Ramos (cell line): ENCODE measurements around the gene PPM1M.

Experiments used
- in situ Hi-C: fragments of 300-500 bp; cut with MboI; formaldehyde crosslinking; loops from one replicate; pipeline ENCODE4 v1.14.3; 2022; ENCODE audit warnings: low sequenced_read_pairs; ENCODE audit not compliant: unreplicated experiment

Gene PPM1M

DNA sequence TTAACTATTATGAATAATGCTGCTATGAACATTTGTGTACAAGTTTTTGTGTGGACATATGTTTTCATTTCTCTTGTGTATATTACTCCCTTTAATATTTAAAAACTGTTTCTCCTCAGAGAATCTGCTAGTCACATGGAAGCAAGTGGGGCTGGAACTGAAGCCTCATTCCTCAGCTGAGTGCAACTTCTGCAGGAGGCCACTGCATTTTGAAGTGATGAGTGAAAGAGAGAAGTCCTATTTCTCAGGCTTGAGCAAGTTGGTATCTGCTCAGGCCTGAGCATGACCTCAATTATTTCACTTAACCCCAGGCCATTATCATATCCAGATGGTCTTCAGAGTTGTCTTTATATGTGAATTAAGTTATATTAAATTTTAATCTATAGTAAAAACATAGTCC is 31.7 kb upstream of the PPM1M start:
- in situ Hi-C loops = no loop called here

- in situ Hi-C loops = no loop called here
Measured at GRCh38 chr3:52215351-52215750, 30.2 kb upstream of the PPM1M start.

GRCh38 chr3:52216585-52217408 is 28.8 kb upstream of the PPM1M start:
- in situ Hi-C loops = no loop called here

DNA sequence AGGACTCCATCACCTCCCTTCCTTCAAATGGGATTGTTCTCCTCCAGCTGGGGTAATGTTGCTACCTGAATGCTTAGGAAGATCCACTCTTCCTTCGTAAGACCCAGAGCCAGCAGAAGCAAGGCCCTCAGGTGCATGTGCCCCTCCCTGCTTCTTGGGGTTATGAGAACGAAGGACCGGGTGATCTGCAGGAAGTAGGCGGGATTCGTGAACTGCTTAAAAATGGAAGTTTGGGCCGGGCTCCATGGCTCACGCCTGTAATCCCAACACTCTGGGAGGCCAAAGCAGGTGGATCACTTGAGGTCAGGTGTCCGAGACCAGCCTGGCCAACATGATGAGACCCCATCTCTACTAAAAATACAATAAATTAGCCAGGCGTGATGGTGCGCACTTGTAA is 28.2 kb upstream of the PPM1M start:
- in situ Hi-C loops = no loop called here

DNA sequence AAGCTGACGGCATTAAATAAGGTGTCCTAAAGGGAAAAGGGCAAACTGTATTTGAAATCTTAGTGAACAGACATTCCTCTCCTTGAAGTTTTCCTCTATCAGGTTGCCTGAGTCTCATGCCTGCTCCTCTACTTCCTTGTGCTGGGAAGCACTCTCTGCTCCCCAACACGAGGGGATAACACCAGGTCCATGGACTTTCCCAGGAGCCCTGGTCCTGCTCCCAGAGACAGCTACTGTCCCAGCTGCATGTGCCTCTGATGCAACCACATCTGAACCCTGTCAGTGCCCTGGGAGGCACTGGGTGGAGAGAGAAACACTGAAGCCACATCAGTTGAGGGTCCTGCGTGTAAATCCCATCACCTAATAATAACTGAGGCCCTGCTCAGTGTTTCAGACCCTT is 27.5 kb upstream of the PPM1M start:
- in situ Hi-C loops = no loop called here

DNA sequence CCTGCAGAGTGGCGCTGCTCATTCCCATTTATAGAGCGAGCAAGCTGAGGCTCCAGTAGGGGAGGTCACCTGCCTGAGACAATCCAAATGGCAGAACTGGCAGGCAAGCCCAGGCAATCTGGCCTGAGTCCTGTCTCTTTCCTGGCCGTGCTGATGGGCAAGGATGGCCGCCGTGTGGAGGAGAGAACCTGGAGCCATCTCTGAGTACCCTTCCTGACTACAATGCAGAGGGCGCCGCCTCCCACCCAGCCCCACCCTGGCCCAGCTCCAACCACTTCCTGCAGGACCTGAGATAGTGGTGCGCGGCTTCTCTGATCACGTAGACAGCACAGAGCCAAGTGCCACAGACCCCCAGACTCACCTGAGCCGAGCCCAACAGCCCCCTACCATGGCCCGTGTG is 27.1 kb upstream of the PPM1M start:
- in situ Hi-C loops = no loop called here

DNA sequence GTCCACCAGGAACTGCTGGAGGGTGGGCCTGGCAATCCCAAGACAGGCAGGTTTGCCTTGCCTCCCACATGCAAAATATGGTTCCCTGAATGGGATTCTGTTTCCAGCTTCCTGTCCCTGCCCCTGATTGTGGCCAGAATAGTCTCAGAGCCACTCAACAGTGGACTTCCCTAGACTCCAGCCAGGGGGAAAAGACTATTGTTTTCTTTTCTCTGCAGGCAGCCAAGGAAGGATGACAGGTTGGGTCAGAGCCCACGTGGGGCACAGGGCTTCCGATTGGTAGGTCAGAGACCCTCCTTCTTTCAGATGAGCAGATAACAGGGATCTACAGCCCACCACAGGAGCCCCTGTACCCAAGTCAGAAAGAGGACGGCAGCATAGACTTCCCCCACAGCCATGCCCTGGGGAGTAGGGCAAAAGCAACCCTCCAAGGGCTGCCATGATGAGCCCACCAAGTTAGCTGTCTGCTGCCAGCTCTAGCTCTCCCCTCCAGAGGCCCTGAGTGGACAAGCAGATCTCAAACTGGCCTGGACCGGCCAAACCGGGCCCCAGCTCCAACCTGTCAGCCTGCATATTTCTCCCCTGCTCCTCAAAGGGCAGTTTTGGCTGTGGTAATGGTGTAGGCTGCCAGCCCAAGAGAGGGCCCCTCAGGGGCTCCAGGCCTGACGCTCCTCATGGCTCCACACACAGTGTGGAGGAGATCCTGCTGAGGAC is 26.5 kb upstream of the PPM1M start:
- in situ Hi-C loops = no loop called here

- in situ Hi-C loops = no loop called here
Measured at GRCh38 chr3:52220380-52221026, 25.1 kb upstream of the PPM1M start.

GRCh38 chr3:52221141-52221562 is 24.4 kb upstream of the PPM1M start:
- in situ Hi-C loops = no loop called here

DNA sequence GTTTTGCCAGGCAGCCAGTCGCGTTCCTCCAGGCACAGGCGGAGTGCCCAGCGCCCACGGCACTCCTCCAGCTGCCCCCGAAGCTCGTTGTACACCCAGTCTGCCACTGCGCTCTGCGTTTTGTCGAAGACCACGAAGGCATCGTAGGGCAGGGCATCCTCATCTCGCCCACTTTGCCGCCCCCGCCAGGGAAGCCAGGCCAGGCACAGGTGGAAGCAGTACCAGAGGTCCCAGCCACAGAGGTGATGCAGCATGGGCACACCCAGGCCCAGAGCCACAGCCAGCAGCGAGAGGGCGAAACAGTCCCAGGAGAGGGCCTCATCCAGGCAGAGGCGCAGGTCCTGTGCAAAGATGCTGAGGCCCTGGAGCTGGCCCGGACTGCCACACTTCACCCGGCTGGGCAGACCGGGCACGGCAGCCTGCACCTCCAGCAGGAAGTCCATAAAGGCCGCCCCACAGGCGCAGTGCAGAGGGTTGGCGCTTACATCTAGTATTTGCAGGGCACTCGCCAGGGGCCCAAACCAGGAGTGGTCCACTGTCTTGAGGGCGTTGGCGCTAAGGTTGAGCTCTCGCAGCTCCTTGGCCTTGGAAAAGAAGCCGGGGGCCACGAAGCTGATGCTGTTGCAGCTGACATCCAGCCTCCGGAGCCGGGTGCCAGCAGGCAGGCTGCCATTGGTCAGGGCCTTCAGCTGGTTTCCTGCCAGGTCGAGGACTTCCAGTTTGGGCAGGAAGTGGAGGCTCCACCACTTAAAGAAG is 23.8 kb upstream of the PPM1M start:
- in situ Hi-C loops = no loop called here

DNA sequence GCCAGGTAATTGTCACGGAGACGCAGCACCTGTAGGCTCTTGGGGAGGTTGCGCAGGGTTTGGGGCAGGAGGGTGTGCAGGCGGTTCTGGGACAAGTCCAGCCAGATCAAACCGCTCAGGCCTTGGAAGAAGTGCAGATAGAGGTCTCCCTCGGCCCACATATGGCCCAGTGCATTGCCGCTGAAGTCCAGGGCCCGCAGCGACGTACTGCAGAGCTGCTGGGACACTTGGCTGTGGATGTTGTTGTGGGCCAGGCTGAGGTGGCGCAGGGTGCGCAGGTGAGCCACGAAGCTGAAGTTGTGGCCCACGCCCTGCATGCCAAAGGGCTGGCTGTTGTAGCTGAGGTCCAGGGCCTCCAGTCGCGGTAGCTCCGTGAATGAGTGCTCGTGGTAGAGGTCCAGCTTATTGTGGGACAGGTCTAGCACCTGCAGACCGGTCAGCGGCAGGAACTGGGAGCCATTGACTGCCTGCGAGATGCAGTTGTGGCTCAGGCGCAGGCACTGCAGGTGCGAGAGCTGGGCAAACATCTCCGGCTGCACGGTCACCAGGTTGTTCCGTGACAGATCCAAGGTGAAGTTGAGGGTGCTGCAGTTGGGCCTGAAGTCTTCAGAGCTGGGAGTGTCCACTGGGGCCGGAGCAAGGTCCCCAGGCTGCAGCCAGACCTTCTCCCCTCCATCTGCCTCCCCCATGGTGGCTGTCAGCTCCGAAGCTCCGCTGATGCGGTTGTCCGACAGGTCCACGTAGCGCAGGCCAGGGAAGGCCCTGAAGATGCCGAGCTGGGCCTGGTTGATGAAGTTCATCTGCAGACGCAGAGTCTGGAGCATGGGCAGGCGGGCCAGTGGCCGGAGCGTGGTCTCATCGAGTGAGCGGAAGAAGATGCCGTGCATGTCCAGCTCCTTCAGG is 23.0 kb upstream of the PPM1M start:
- in situ Hi-C loops = no loop called here

- in situ Hi-C loops = no loop called here
Measured at GRCh38 chr3:52223449-52224408, 21.8 kb upstream of the PPM1M start.

GRCh38 chr3:52225452-52226228 is 19.9 kb upstream of the PPM1M start, which contains the start of gene TLR9:
Gene TLR9, minus strand, starts transcription at chr3:52225645. Its CDS starts 116 bp downstream, at chr3:52225529.
- in situ Hi-C loops = loop anchor here (25.0 kb wide), 1 partner anchor 937 kb away; the partner anchor contains the start of gene PRKCD

GRCh38 chr3:52226229-52226817 is 19.2 kb upstream of the PPM1M start:
- in situ Hi-C loops = loop anchor here (25.0 kb wide), 1 partner anchor 936 kb away; the partner anchor contains the start of gene PRKCD

DNA sequence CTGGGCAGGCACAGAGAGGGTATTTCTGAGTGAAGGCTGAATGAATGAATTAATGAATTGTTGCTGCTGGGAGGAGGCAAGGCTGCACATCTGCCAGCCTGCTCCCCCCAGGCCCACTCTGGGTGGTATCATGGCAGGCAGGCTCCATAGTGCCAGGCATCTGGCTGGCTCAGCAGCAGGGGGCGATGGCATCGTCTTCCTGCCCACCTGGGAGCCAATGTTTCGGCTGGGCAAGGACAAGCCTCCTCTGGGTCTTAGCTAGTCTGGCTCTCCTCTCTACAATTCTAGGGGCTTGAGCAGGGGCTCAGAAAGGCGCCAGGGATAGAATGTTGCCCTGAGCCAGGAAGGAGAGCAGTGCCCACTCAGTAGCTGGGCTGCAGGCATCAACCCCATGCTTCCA is 18.4 kb upstream of the PPM1M start:
- in situ Hi-C loops = loop anchor here (25.0 kb wide), 1 partner anchor 935 kb away; the partner anchor contains the start of gene PRKCD

DNA sequence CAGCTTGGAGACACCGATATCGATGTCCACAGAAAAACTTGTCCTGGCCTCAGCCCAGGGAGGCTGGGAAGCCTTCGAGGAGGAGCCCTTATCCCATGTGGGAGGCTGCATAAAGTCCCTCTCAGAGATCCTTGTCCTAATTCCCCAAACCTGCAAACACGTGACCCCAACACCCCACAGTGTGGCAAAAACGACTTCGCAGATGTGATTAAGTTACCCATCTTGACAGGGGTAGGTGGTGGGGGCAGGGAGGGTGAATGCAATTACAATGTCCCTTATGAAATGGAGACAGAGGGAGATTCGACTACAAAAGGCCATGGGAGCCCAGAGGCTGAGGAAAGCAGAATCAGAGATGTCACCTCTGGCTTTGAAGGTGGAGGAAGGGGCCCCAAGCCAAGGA is 17.8 kb upstream of the PPM1M start:
- in situ Hi-C loops = loop anchor here (25.0 kb wide), 1 partner anchor 935 kb away; the partner anchor contains the start of gene PRKCD

- in situ Hi-C loops = loop anchor here (25.0 kb wide), 1 partner anchor 934 kb away; the partner anchor contains the start of gene PRKCD
Measured at GRCh38 chr3:52228266-52228665, 17.3 kb upstream of the PPM1M start.
